Ammon's horn (tissue), 1 donor: ENCODE results near the gene NPAS1.
"Not testable (repeated sequence)": the region's sequence is repeated elsewhere in the genome, so short reads cannot be mapped to it uniquely, and the experiment has no call there.

ENCODE experiments used
- DNase-seq: peaks from one replicate; pipeline ENCODE4 v3.0.0-alpha.2; 2016; ENCODE audit warnings: low spot score

The NPAS1 gene

GRCh38 chr19:47047272-47047762 lies 27.7 kb downstream of the NPAS1 start:
- DNase-seq = no peak

GRCh38 chr19:47047763-47048405 lies 28.2 kb downstream of the NPAS1 start:
- DNase-seq = peak; percentile 95

DNA sequence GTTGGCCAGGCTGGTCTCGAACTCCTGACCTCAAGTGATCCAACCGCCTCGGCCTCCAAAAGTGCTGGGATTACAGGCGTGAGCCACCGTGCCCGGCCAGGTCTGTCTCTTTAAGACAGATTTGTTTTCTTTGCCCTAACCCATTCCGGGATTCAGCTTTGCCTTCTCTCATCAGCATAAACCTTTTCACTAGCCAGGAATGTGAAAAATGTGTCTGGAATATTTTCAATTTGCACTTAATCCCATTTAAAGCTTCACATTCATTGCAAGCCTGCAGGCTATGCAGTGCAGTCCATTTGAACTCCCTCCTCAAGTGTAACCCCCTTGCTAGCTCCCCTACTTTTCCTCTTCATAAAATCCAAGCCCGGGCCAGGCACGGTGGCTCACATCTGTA lies 29.7 kb downstream of the NPAS1 start:
- DNase-seq = no peak

DNA sequence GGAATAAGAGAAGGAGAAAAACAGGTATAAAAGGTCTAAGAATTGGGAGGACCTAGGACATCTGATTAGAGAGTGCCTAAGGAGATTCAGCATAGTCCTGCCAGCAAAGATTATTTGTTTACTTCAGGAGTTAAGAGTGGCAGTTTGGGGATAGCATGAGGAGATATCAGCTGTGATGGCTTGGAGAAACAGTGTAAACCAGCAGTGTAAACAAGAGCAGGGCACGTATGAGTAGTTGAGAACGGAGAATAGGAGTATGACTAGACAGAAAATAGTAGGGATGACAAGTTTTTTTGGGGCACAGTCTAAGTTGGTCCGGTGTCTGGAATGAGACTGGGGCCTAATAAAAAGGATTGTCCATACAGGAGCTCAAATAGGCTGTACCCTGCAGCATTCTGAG lies 30.9 kb downstream of the NPAS1 start:
- DNase-seq = not testable (repeated sequence)

GRCh38 chr19:47056411-47056810 lies 36.8 kb downstream of the NPAS1 start:
- DNase-seq = no peak

- DNase-seq = no peak
Measured at GRCh38 chr19:47057328-47057727, 37.7 kb downstream of the NPAS1 start.

DNA sequence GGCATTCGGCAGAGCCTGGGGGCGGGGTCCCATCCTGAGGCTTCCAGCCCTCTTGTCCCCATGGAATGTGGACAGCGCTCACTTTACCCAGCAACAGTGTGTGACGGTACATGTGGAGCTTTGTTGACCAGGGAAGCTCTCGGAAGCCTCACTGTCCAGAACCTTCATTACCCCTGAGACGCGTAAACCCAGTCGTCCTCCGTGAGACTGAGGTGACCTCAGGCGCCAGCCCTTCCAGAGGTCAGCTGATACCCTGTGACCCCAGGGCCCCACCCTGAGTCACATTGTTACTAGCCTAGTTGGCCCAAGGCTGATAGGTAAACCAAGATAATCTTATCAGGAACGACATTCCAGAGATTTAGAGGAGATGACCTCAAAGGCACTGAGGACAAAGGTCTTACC lies 39.0 kb downstream of the NPAS1 start:
- DNase-seq = no peak

- DNase-seq = no peak
Measured at GRCh38 chr19:47063874-47064273, 44.2 kb downstream of the NPAS1 start.

DNA sequence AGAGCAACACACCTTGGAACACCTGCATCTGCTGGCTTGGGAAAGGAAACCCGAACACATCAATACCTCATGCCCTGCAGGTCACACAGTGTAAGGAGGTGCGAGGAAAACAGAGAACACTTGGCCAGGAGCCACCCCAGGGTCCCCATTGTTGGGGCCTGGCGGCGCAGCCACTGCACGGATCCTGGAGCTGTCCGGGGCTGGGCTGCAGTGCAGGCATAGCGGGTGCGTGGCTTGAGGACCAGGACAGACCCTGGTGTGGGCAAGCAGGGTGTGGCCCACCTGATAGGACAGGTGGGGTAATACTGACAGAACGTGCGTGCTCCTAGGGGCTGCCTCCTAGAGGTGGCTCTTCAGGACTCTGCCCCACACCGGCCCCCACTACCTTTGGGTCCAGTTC lies 45.6 kb downstream of the NPAS1 start:
- DNase-seq = no peak

DNA sequence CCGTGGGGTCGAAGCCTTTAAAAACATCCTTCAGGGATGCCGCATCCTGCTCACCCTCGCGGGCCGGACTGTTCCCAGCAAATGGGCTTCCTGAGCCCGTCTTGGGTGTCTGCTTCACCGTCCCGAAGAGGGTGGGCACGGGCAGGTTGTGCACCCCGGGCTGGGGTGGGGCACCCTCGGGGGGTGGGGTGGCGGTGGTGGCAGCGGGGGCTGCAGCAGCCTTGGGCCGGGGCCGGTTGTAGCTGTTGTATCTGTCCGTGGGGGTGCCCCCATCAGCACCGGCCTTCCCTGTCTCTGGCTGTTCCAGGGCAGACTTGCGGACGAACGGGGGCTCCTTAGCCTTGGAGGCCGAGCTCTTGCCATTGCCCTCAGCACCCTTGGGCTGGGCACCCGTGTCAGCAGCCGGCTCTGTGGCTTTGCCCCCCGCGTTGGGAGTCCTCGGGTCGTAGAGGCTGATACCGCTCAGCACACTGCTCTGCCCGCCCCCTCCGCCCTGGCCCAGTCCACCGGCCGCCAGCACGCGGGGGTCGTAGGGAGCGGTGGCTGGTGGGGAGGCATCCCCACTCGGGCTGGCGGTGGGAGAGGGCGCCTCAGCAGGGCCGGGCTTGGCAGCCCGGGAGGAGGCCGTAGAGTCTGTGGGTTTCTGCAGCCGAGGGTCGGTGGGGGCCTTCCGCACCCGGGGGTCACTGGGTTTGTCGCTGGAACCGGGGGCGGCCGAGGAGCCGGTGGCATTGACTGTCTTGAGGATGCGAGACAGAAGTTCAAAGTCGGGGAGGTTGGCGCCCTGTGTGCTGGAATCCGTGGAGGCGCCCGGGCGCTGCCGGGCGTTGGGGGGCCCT lies 47.0 kb downstream of the NPAS1 start:
- no peak for DNase-seq

DNA sequence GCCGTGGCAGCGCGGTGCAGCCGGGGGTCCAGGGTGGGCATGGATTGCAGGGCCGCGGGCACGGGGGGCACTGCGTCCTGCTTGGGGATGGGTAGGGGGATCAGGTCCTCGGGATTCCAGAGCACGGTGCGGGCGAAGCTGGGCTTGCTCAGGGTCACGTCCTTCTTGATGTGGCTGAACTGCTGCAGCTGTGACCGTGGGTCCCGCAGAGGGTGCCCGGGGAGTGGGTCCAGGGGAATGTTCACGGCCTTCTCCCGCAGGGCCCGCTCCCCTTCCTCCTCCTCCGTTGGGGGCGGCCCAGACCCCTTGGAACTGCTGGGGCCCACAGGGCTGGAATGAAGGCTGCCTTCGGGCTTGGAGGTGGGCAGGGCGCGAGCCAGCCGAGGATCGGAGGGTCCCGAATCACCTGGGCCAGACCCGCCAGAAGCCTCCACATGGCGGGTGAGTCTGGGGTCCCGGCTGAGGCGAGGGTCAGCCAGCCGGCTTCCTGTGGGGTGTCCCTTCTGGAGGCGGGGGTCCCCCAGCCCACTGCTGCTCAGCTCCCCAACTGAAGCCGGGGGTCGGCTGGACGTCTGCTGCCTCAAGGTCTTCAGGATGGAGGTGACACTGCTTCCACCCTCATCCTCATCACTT lies 47.7 kb downstream of the NPAS1 start:
- DNase-seq = no peak

GRCh38 chr19:47068246-47068645 lies 48.6 kb downstream of the NPAS1 start:
- no peak for DNase-seq

- no peak for DNase-seq
Measured at GRCh38 chr19:47068876-47069406, 49.3 kb downstream of the NPAS1 start.

GRCh38 chr19:47069795-47070194 lies 50.2 kb downstream of the NPAS1 start:
- no peak for DNase-seq

DNA sequence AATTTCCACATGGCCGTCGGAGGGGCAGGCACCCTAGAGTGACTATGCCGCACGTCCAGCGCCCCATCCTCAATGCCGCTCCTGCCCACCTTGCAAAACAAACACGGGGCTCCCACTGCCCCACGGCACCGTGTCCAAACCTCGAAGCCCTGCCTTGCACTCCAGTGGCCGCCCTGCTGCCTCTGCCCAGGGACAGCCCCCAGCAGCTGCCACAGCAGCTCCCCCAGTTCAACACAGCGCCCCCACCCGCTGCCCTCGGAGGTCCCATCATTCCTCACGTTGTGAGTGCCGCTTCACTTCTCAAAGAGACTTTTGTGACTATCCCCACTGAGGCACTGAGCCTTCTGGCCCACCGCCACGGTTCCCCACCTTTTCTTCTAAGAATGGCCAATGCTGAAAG lies 51.1 kb downstream of the NPAS1 start:
- DNase-seq = no peak

DNA sequence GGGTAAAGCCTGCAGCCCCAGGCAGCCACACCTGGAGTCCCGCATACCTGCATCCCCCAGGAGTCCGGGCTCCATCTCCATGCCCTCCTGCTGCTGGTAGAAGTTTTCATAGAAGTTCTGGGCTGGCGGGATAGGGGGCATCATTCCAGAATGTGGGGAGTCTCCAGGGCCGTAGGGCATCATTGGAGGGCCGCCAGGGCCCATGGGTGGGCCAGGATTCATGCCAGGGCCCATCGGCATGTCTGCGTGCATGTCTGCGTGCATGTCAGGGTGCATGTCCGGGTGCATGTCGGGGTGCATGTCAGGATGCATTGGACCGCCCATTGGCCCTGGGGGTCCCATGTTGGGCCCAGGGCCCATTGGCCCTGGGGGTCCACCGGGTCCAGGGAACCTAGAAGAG lies 52.1 kb downstream of the NPAS1 start:
- DNase-seq = no peak

- no peak for DNase-seq
Measured at GRCh38 chr19:47072323-47072722, 52.7 kb downstream of the NPAS1 start.

DNA sequence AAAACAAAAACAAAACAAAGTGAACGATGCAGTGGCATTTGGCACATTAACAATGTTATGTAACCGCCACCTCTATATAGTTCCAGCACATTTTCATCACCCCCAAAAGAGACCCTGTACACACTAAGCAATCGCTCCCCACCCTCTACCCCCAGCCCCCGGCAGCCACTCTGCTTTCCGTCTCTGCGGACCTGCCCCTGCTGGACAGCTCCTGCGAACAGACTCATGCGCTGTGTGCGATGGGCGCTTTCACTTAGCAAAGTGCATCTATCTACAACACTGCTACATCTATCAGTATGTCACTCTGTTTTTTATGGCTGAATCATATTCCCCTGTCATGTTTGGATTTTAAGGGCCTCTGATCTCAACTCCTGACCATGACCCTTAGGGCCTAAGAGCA lies 53.9 kb downstream of the NPAS1 start:
- no peak for DNase-seq

DNA sequence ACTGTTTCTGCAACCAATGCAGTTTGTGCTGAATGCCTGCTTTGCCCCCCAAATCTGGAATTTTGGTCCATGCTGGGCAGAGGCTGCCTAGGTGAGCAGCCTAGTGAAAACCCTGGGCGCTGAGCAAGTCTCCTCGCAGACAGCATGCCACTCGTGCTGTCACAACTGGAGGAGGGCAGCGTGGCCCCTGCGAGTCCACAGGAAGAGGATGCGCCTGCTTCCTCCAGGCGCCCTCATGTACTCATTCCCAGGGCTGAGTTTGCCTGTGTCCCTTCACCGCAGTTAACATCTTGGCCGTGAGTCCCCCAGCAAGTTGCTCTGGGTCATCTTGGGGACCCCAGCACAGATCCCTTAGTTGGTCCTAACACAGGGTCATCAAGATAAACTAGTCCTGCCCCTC lies 55.0 kb downstream of the NPAS1 start:
- no peak for DNase-seq

DNA sequence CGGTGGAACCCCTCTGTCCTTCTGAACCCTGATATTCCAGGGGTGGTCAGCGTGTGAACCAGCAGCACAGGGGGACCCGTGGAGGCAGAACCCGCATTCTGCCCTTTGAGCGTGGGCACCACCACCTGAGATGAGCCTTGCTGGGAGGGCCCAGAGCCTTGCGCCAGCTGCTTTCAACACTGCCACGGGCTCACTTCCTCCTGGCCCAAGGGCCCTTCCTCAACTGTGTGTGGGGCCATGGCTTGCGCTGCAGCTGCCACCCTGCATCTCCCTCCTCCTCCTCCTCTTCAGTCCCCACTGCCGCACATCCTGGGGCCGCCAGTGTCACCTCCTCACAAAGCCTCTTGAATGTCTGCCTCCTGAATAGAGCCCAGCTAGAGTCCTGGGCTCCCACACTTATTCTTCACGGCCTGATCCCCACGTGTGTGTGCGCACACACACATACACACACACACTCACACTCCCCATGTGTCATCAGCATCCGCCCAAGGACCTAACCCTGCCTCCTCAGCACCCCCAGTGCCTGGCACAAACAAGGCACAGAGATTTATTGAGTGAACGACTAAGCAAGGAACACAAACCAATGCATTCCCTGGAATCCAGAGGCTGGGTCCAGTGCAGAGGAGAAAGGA lies 55.7 kb downstream of the NPAS1 start:
- DNase-seq = no peak

DNA sequence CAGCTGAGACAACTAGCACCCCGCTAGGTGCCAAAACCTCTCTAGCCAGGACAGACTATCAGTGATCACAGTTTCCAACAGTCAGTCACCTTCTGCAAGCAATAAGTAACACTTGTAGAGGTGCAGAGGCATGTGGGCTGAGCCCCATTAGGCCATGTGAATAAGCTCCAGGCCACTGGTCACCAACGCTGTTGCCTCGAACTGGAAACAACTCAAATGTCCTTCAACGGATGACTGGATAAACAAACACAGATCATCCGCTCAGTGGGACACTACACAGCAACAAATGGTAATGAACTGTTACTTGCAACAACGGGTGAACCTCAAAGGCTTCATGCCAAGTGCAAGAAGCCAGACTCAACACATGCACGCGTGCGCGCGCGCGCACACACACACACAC lies 56.3 kb downstream of the NPAS1 start:
- no peak for DNase-seq

DNA sequence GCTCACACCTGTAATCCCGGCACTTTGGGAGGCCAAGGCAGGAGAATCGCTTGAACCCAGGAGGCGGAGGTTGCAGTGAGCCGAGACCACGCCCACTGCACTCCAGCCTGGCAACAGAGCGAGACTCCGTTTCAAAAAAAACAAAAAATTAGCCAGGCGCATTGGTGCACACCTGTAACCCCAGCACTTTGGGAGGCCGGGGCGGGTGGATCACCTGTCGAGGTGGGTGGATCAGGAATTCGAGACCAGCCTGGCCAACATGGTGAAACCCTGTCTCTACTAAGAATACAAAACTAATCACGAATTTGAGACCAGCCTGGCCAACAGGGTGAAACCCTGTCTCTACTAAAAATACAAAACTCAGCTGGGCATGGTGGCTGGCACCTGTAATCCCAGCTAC lies 58.7 kb downstream of the NPAS1 start:
- DNase-seq = not testable (repeated sequence)
